HG02610 (cell line): ENCODE results near the gene BMP6.

Experiments used
- ATAC-seq: cut with Tn5 transposase; IDR thresholded peaks from one replicate; pipeline ENCODE4 v1.9.1; 2021; ENCODE audit warnings: mild to moderate bottlenecking, moderate library complexity; ENCODE audit not compliant: unreplicated experiment

Gene BMP6

GRCh38 chr6:7901056-7901455 lies 175.2 kb downstream of the BMP6 start:
- ATAC-seq = no peak

- ATAC-seq = no peak
These were observed 175.9 kb downstream of the BMP6 start for GRCh38 chr6:7901780-7902179.

- ATAC-seq = no peak
These were observed 176.3 kb downstream of the BMP6 start for GRCh38 chr6:7902221-7902620.

GRCh38 chr6:7902867-7903266 lies 177.0 kb downstream of the BMP6 start:
- no peak for ATAC-seq

- ATAC-seq = no peak
These were observed 177.8 kb downstream of the BMP6 start for GRCh38 chr6:7903673-7904072.

GRCh38 chr6:7904654-7905319 lies 178.9 kb downstream of the BMP6 start:
- no peak for ATAC-seq

GRCh38 chr6:7905416-7905815 lies 179.5 kb downstream of the BMP6 start:
- no peak for ATAC-seq

- ATAC-seq = no peak
These were observed 180.8 kb downstream of the BMP6 start for GRCh38 chr6:7906741-7907140.

- ATAC-seq = no peak
These were observed 181.3 kb downstream of the BMP6 start for GRCh38 chr6:7907159-7907558.

- peak; percentile 32 for ATAC-seq
These were observed 183.7 kb downstream of the BMP6 start for GRCh38 chr6:7909323-7910276.

- peak; percentile 26 for ATAC-seq
These were observed 184.4 kb downstream of the BMP6 start for GRCh38 chr6:7910298-7910653.

- ATAC-seq = peak; percentile 76
These were observed 184.9 kb downstream of the BMP6 start, which contains the start of gene TXNDC5 for GRCh38 chr6:7910654-7911344. Gene TXNDC5, minus strand, starts transcription at chr6:7910788. Its CDS starts 12 bp downstream, at chr6:7910776.

GRCh38 chr6:7911345-7911725 lies 185.4 kb downstream of the BMP6 start:
- no peak for ATAC-seq

- ATAC-seq = no peak
These were observed 186.1 kb downstream of the BMP6 start for GRCh38 chr6:7912024-7912423.

GRCh38 chr6:7912736-7913517 lies 187.0 kb downstream of the BMP6 start:
- no peak for ATAC-seq

GRCh38 chr6:7914311-7914710 lies 188.4 kb downstream of the BMP6 start:
- no peak for ATAC-seq

GRCh38 chr6:7914991-7915789 lies 189.3 kb downstream of the BMP6 start:
- peak; percentile 48 for ATAC-seq

- peak; percentile 77 for ATAC-seq
These were observed 191.1 kb downstream of the BMP6 start for GRCh38 chr6:7916959-7917358.

GRCh38 chr6:7917729-7918128 lies 191.8 kb downstream of the BMP6 start:
- ATAC-seq = no peak

- no peak for ATAC-seq
These were observed 192.5 kb downstream of the BMP6 start for GRCh38 chr6:7918403-7918802.
